Activated CD8-positive, alpha-beta memory T cell treated with anti-CD3 and anti-CD28 coated beads, Interleukin-2, amount 10 ng/mL, durations not matched to agents 7 days and 5 days (primary cell): ENCODE results near the gene CNPY1. TPM values are rescaled to one million over a fixed set of nuclear protein-coding genes. Genes with fewer than 3 reads are reported as not detected.

Experiments used
- ATAC-seq: fragments of 150-1000 bp; cut with Tn5 transposase; one replicate; pipeline ENCODE4 v1.10.0; 2021; ENCODE audit warnings: moderate library complexity
- CTCF ChIA-PET: fragments of 350-600 bp; sonication (Branson Sonifier 250); formaldehyde crosslinking; loops from one replicate; lab custom pipeline; 2021; ENCODE audit warnings: antibody characterized with exemption; lab: Charles Lee
- DNase-seq: peaks from one replicate; pipeline ENCODE4 v3.0.0-alpha.2; 2020
- H3K27ac Mint-ChIP-seq: one replicate; pipeline ENCODE4 v1.8.0; 2021; ENCODE audit warnings: mild to moderate bottlenecking, mixed read lengths
- H3K27me3 Mint-ChIP-seq: one replicate; pipeline ENCODE4 v1.8.0; 2021; ENCODE audit warnings: mixed read lengths
- H3K36me3 Mint-ChIP-seq: one replicate; pipeline ENCODE4 v1.8.0; 2021; ENCODE audit warnings: mild to moderate bottlenecking, mixed read lengths
- H3K4me1 Mint-ChIP-seq: one replicate; pipeline ENCODE4 v1.8.0; 2021; ENCODE audit warnings: mixed read lengths
- H3K4me3 Mint-ChIP-seq: one replicate; pipeline ENCODE4 v1.8.0; 2021; ENCODE audit warnings: mild to moderate bottlenecking, moderate library complexity, mixed read lengths
- H3K9me3 Mint-ChIP-seq: one replicate; pipeline ENCODE4 v1.8.0; 2022; ENCODE audit warnings: low read depth, mixed read lengths
- total RNA-seq, 2 experiments: library from RNA; stranded (reverse); gene quantifications; one replicate each; pipeline ENCODE4 v1.2.3, GENCODE V29; 2021

Gene CNPY1
- total RNA-seq, 2 experiments from 2014 or later: not detected

GRCh38 chr7:155560196-155560885, 14.0 kb upstream of the CNPY1 start:
- no peak overlapping the region for H3K27ac Mint-ChIP-seq
- H3K4me1 Mint-ChIP-seq: no peaks in the 10 kb centered on the region
- DNase-seq: no peak
- peaks cover 2% of the 10 kb centered on the region for H3K27me3 Mint-ChIP-seq
- CTCF ChIA-PET: no interaction called here
- no peaks in the 10 kb centered on the region for H3K36me3 Mint-ChIP-seq
- ATAC-seq: no peak
- no peaks in the 10 kb centered on the region for H3K9me3 Mint-ChIP-seq
- no peak overlapping the region for H3K4me3 Mint-ChIP-seq

- no peaks in the 10 kb centered on the region for H3K4me1 Mint-ChIP-seq
- H3K27me3 Mint-ChIP-seq: peaks cover 2% of the 10 kb centered on the region
- no peak for ATAC-seq
- no peak overlapping the region for H3K27ac Mint-ChIP-seq
- no peaks in the 10 kb centered on the region for H3K9me3 Mint-ChIP-seq
- no peaks in the 10 kb centered on the region for H3K36me3 Mint-ChIP-seq
- CTCF ChIA-PET: no interaction called here
- no peak for DNase-seq
- H3K4me3 Mint-ChIP-seq: no peak overlapping the region
Observed at GRCh38 chr7:155559519-155560108, 13.3 kb upstream of the CNPY1 start.

DNA sequence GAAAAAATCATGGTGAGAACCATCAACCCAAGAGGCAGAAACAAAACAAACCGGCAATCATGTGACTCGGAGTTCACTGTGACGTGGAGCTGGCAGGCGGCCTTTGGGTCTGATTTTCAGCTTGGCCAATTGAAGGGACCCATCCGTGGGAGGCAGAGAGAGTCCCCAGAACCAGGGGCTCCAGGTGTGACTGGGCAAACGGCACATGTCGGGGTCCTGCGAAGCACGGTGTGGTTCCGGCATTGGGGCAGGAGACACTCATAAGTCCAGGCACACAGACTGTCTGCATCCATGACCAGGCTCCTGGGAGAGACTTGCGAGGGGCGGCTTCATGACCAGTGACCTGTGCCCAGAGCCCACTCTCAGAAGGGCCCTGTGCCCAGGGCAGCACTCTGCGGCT, 12.6 kb upstream of the CNPY1 start:
- CTCF ChIA-PET: no interaction called here
- Mint-ChIP-seq H3K27ac (no peak overlapping the region), H3K4me1 (no peaks in the 10 kb centered on the region), H3K27me3 (peaks cover 2% of the 10 kb centered on the region), H3K4me3 (no peak overlapping the region), H3K9me3 (no peaks in the 10 kb centered on the region), H3K36me3 (no peaks in the 10 kb centered on the region)
- ATAC-seq (no peak), DNase-seq (no peak)

DNA sequence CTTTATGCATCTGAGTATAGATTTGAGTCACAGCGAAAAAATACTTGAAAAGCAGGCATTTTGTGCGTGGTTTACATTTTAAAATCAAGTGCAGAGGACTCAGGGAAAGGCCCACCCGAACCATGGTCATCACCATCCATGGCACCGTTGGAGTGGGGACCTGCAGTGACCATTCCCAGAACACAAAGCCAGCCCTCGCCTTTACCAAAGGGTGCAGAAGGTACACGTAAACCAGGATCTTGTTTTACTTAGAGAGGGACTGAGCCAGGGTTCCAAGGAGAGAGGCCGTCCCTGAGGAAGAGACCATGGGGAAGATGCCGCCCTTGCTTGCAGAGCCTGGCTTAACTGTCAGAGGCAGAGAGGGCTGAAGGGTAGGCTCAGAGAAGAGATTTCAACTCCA, 12.0 kb upstream of the CNPY1 start:
- Mint-ChIP-seq H3K9me3 (no peaks in the 10 kb centered on the region), H3K4me3 (no peak overlapping the region), H3K4me1 (no peaks in the 10 kb centered on the region), H3K27ac (no peak overlapping the region), H3K36me3 (no peaks in the 10 kb centered on the region), H3K27me3 (peaks cover 2% of the 10 kb centered on the region)
- CTCF ChIA-PET: no interaction called here
- ATAC-seq: no peak
- no peak for DNase-seq

DNA sequence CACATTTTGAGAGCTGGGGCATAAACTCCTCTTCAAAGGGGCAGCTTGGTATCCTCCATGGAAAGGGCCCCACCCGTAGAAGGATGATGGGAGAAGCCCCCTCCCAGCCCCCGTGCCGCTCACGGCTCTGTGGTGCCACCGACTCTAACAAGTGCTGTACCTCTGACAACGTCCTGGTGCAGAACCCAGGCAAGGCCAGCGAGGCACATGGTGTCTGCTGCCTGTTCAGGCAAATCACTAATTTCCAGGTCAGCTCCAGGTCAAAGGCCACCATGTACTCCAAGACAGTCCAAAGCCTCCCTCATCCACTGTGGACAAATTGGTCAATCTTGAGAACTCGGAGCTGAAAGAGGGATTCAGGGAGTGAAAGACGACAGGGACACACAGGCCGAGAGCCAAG, 11.4 kb upstream of the CNPY1 start:
- CTCF ChIA-PET: no interaction called here
- ATAC-seq: no peak
- peaks cover 2% of the 10 kb centered on the region for H3K27me3 Mint-ChIP-seq

DNA sequence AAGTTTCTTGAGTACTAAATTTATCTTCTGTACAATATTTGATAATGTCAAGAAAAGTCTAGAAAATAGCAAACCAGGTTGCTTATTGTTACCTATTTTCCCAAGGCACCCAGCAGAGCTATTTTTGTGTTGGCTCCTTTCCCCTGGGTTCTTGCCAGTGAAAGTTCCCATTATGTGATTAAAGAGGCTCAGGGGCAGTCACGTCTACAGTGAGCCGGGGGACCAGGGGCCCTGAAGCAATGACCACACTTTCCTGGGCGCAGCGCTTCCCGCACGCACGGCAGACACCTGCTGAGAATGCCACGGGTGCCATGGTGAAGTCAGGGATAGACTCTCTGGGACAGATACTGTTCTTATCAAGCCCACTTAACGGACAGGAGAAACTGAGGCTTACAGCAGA, 10.4 kb upstream of the CNPY1 start:
- peaks cover 2% of the 10 kb centered on the region for H3K27me3 Mint-ChIP-seq
- H3K4me1 Mint-ChIP-seq: no peaks in the 10 kb centered on the region
- ATAC-seq: no peak
- DNase-seq: no peak
- CTCF ChIA-PET: no interaction called here
- no peak overlapping the region for H3K4me3 Mint-ChIP-seq
- no peaks in the 10 kb centered on the region for H3K9me3 Mint-ChIP-seq
- H3K27ac Mint-ChIP-seq: no peak overlapping the region
- no peaks in the 10 kb centered on the region for H3K36me3 Mint-ChIP-seq

More for the DNA sequence above, 11.4 kb upstream of the CNPY1 start:
- no peaks in the 10 kb centered on the region for H3K9me3 Mint-ChIP-seq
- H3K4me3 Mint-ChIP-seq: no peak overlapping the region
- no peaks in the 10 kb centered on the region for H3K36me3 Mint-ChIP-seq
- H3K4me1 Mint-ChIP-seq: no peaks in the 10 kb centered on the region
- DNase-seq: no peak
- no peak overlapping the region for H3K27ac Mint-ChIP-seq

GRCh38 chr7:155555116-155555695, 8.8 kb upstream of the CNPY1 start:
- Mint-ChIP-seq H3K36me3 (no peaks in the 10 kb centered on the region), H3K4me3 (no peak overlapping the region), H3K9me3 (no peaks in the 10 kb centered on the region), H3K27ac (no peak overlapping the region), H3K27me3 (peaks cover 2% of the 10 kb centered on the region), H3K4me1 (no peaks in the 10 kb centered on the region)
- DNase-seq: no peak
- no peak for ATAC-seq
- CTCF ChIA-PET: no interaction called here

DNA sequence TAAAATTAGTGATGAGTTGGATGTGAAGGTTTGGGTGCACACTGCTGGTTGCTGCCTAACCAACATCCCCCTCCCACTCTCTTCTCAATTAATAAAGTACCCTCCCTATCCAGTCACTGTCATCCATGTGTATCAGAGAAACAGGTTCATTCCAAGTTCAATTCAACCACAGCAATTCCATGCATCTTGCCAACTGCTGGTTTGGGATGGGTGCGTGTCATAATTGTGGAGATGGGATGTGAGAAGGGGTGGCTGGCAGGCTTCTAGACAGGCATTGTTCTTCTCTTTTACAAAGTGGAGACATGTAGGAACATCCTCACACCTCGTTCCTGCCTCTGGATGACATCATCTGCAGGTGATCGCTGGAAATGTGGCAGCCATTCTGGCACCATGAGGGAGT, 7.5 kb upstream of the CNPY1 start:
- DNase-seq (no peak), ATAC-seq (no peak)
- Mint-ChIP-seq H3K27ac (no peak overlapping the region), H3K36me3 (no peaks in the 10 kb centered on the region), H3K9me3 (no peaks in the 10 kb centered on the region), H3K4me3 (no peak overlapping the region), H3K4me1 (no peaks in the 10 kb centered on the region), H3K27me3 (peaks cover 2% of the 10 kb centered on the region)
- CTCF ChIA-PET: no interaction called here

DNA sequence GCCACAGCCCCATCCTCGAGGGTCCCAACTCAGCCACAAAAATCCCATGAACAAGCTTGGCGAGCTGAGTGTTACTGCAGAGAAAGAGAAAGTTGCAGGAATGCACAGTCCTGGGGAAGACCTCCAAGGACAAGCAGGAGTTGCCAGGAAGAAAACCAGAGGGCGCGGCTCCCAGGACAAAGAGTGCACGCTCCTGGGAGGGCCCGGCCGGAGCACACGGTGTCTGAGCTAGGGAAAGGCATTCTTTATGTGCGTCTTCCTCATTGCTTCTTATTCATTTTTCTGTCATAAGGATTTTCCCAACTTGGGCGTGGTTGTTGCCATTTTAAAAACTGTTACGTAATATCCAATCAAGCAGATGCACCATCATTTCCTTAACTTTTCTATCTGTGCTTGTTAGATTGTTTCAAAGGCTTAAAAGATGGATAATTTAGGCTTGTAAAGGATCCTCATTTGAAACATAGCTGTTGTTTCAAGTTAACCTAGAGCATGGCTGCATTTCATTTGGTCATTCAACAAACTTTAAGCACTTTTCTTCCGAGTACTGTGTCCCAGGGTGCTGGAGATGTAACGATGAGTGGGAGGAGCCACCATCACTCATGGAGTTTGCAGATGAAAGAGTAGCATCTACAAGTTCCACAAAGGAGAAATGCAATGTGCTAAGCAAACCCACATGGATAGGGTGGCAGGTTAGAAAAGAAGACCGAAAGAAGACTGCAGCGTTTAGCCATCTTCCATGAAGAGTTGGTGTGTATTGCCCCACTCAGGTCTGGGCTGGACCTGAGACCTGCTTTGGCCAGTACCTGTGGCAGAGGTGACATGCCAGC, 5.6 kb upstream of the CNPY1 start:
- no peaks in the 10 kb centered on the region for H3K9me3 Mint-ChIP-seq
- DNase-seq: no peak
- no peaks in the 10 kb centered on the region for H3K4me1 Mint-ChIP-seq
- no peak overlapping the region for H3K4me3 Mint-ChIP-seq
- ATAC-seq: no peak
- H3K27me3 Mint-ChIP-seq: peaks cover under 1% of the 10 kb centered on the region
- no peak overlapping the region for H3K27ac Mint-ChIP-seq
- CTCF ChIA-PET: no interaction called here
- H3K36me3 Mint-ChIP-seq: no peaks in the 10 kb centered on the region

DNA sequence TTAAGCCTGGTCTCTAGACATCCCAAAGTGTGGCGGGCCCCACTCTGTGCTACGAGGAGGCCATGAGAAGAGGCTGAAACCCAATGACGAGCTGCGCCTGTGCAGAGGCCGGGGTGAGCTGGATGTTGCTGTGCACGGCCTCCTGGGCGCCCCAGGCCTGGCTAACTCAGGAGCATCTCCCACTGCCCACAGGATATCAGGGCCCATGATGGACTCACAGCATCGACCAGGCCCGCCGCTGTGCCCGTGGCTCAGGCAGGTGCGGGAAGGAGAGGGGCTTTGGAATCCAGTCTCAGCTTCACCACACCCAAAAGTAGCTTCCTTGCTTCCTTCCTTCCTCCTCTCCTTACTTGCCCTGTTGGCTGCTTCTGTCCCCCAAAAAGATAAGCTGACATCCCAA, 4.6 kb upstream of the CNPY1 start:
- Mint-ChIP-seq H3K4me3 (no peak overlapping the region), H3K27me3 (no peaks in the 10 kb centered on the region), H3K36me3 (no peaks in the 10 kb centered on the region), H3K9me3 (no peaks in the 10 kb centered on the region), H3K4me1 (no peaks in the 10 kb centered on the region), H3K27ac (no peak overlapping the region)
- ATAC-seq (no peak), DNase-seq (no peak)
- CTCF ChIA-PET: no interaction called here

GRCh38 chr7:155549226-155549625, 2.9 kb upstream of the CNPY1 start:
- H3K27ac Mint-ChIP-seq: no peak overlapping the region
- ATAC-seq (no peak), DNase-seq (no peak)
- H3K4me1 Mint-ChIP-seq: no peaks in the 10 kb centered on the region
- CTCF ChIA-PET: no interaction called here
- H3K4me3 Mint-ChIP-seq: no peak overlapping the region
- no peaks in the 10 kb centered on the region for H3K27me3 Mint-ChIP-seq
- H3K9me3 Mint-ChIP-seq: no peaks in the 10 kb centered on the region
- H3K36me3 Mint-ChIP-seq: no peaks in the 10 kb centered on the region

- no peaks in the 10 kb centered on the region for H3K4me1 Mint-ChIP-seq
- no peaks in the 10 kb centered on the region for H3K36me3 Mint-ChIP-seq
- ATAC-seq: no peak
- no peak for DNase-seq
- no peak overlapping the region for H3K27ac Mint-ChIP-seq
- no peaks in the 10 kb centered on the region for H3K27me3 Mint-ChIP-seq
- no peaks in the 10 kb centered on the region for H3K9me3 Mint-ChIP-seq
- H3K4me3 Mint-ChIP-seq: no peak overlapping the region
- CTCF ChIA-PET: interaction anchor here (1.4 to 1.8 kb wide), 2 partner anchors 13 to 51 kb away, joined by 3 to 5 read pairs; no protein-coding TSS in a partner anchor
Observed at GRCh38 chr7:155547161-155547791, 917 bp upstream of the CNPY1 start.

- Mint-ChIP-seq H3K27ac (no peak overlapping the region), H3K4me1 (no peaks in the 10 kb centered on the region), H3K9me3 (no peaks in the 10 kb centered on the region), H3K36me3 (no peaks in the 10 kb centered on the region), H3K4me3 (no peak overlapping the region), H3K27me3 (peaks cover 3% of the 10 kb centered on the region)
- CTCF ChIA-PET: interaction anchor here (1.8 kb wide), 1 partner anchor 53 kb away, joined by 5 read pairs; no protein-coding TSS in a partner anchor
- DNase-seq (no peak), ATAC-seq (no peak)
Observed at GRCh38 chr7:155545348-155545747, 1.0 kb downstream of the CNPY1 start.
